Prostate gland (tissue), 2 donors: Measurements from ENCODE around the gene ATAD2B. TPM values are rescaled to one million over a fixed set of nuclear protein-coding genes. Genes with fewer than 3 reads are reported as not detected.

Experiments used
- DNase-seq: peaks from one replicate; pipeline ENCODE4 v3.0.0-alpha.2; 2019; ENCODE audit warnings: low spot score
- H3K27ac ChIP-seq, 2 donors: fragments of 200-600 bp; sonication (generic); 2 replicates each; pipeline ENCODE4 v1.5.1; 2017 to 2019
- H3K27me3 ChIP-seq: fragments of 200-600 bp; sonication (generic); replicated peaks from 2 replicates; pipeline ENCODE4 v1.5.1; 2019; ENCODE audit not compliant: insufficient read depth
- H3K36me3 ChIP-seq, 2 donors: fragments of 200-600 bp; sonication (generic); 1 replicate in 1 of 2; 2 replicates in 1 of 2; pipeline versions ENCODE4 v1.5.1 to v1.8.1; 2017 to 2019
- H3K4me1 ChIP-seq: fragments of 200-600 bp; sonication (generic); replicated peaks from 2 replicates; pipeline ENCODE4 v1.5.1; 2019
- H3K4me3 ChIP-seq, 2 donors: fragments of 200-600 bp; sonication (generic); 2 replicates each; pipeline ENCODE4 v1.5.1; 2017 to 2019
- H3K9me3 ChIP-seq: fragments of 200-600 bp; sonication (generic); 2 replicates; pipeline ENCODE4 v1.5.1; 2017
- CTCF ChIP-seq, 4 experiments: fragments of 200-600 bp in 2 of 4; fragments of 450-650 bp in 2 of 4; sonication (generic) in 2 of 4; IDR thresholded peaks; 1 replicate in 3 of 4; 2 replicates in 1 of 4; pipeline ENCODE4 v1.5.1; 2016 to 2019; ENCODE audit warnings: antibody characterized with exemption in 4 of 4, mild to moderate bottlenecking in 2 of 4, moderate library complexity in 2 of 4
- POLR2A ChIP-seq: fragments of 450-650 bp; IDR thresholded peaks from one replicate; pipeline ENCODE4 v1.6.1; 2016; ENCODE audit warnings: antibody characterized with exemption, mild to moderate bottlenecking
- POLR2AphosphoS5 ChIP-seq: sonication (generic); formaldehyde crosslinking; IDR thresholded peaks from one replicate; pipeline ENCODE4 v1.6.1; 2017; ENCODE audit warnings: antibody characterized with exemption
- WGBS: methylation state at CpG from one replicate; pipeline ENCODE4 v1.1.5; 2018; 5-methylcytosine and 5-hydroxymethylcytosine counted together
- intact Hi-C: fragments of 100-400 bp; cut with DNase I; formaldehyde crosslinking; loops from one replicate; pipeline ENCODE4 v1.14.2; 2022
- total RNA-seq, 2 donors: library from RNA; depleted of rRNA; stranded (reverse); fragments of >200 nt; gene quantifications; one replicate each; pipeline ENCODE4 v1.1.0, GENCODE V29; 2016

The ATAD2B gene
- total RNA-seq, 2 donors from 2014 or later = 12.2 to 16.9 TPM

- TF ChIP-seq POLR2AphosphoS5 (no peak), CTCF (IDR thresholded peaks at IDR 0.05) (no peak), POLR2A (no peak)
- Histone ChIP-seq H3K27me3 (no peaks in the 10 kb centered on the region), H3K4me3 (no peak overlapping the region), H3K27ac (no peak overlapping the region), H3K4me1 (no peaks in the 10 kb centered on the region), H3K9me3 (no peaks in the 10 kb centered on the region), H3K36me3 (no peaks in the 10 kb centered on the region)
- intact Hi-C loops = no loop called here
- DNase-seq = no peak
- WGBS = 63% methylated on average over 2 of the region's 2 CpGs
These were observed 67.7 kb downstream of the ATAD2B start for GRCh38 chr2:23859234-23859633.

- Histone ChIP-seq H3K4me1 (no peaks in the 10 kb centered on the region), H3K36me3 (no peaks in the 10 kb centered on the region), H3K9me3 (no peaks in the 10 kb centered on the region), H3K27ac (no peak overlapping the region), H3K4me3 (no peak overlapping the region), H3K27me3 (no peaks in the 10 kb centered on the region)
- DNase-seq = no peak
- no peak for TF ChIP-seq POLR2A
- no peak for TF ChIP-seq CTCF (IDR thresholded peaks at IDR 0.05)
- no peak for TF ChIP-seq POLR2AphosphoS5
- WGBS = 62% methylated on average over 4 of the region's 4 CpGs
- intact Hi-C loops = no loop called here
These were observed 76.2 kb downstream of the ATAD2B start for GRCh38 chr2:23850564-23851256.

- no peak overlapping the region for H3K27ac ChIP-seq
- H3K36me3 ChIP-seq = no peaks in the 10 kb centered on the region
- no peak for DNase-seq
- no peak overlapping the region for H3K4me3 ChIP-seq
- intact Hi-C loops = no loop called here
- no peaks in the 10 kb centered on the region for H3K9me3 ChIP-seq
- TF ChIP-seq POLR2AphosphoS5 (no peak), CTCF (IDR thresholded peaks at IDR 0.05) (no peak), POLR2A (no peak)
- H3K4me1 ChIP-seq = no peaks in the 10 kb centered on the region
- H3K27me3 ChIP-seq = no peaks in the 10 kb centered on the region
- 98% methylated on average over 4 of the region's 4 CpGs for WGBS
These were observed 82.0 kb downstream of the ATAD2B start for GRCh38 chr2:23844905-23845304.

- WGBS = 74% methylated on average over 7 of the region's 7 CpGs
- no peak overlapping the region for H3K27ac ChIP-seq
- no peaks in the 10 kb centered on the region for H3K36me3 ChIP-seq
- no peak for DNase-seq
- H3K4me3 ChIP-seq = no peak overlapping the region
- H3K27me3 ChIP-seq = no peaks in the 10 kb centered on the region
- intact Hi-C loops = no loop called here
- no peaks in the 10 kb centered on the region for H3K4me1 ChIP-seq
- no peaks in the 10 kb centered on the region for H3K9me3 ChIP-seq
- no peak for TF ChIP-seq CTCF (IDR thresholded peaks at IDR 0.05)
- TF ChIP-seq POLR2A = no peak
- no peak for TF ChIP-seq POLR2AphosphoS5
These were observed 83.6 kb downstream of the ATAD2B start for GRCh38 chr2:23843051-23843976.
